OCI-LY7 (cell line): ENCODE measurements around the gene NPAT.
"Not testable (repeated sequence)": the region's sequence is repeated elsewhere in the genome, so short reads cannot be mapped to it uniquely, and the experiment has no call there.

Experiments used
- CTCF ChIP-seq: fragments of 200-600 bp; sonication (generic); conservative IDR thresholded peaks from 2 replicates; pipeline ENCODE4 v1.5.1; 2014; ENCODE audit warnings: mild to moderate bottlenecking, antibody characterized with exemption, low read length, moderate library complexity, mixed read lengths
- EZH2phosphoT487 ChIP-seq: fragments of 200-600 bp; sonication (generic); IDR thresholded peaks from 2 replicates; pipeline ENCODE4 v1.6.1; 2018; ENCODE audit warnings: low read depth, borderline replicate concordance, mild to moderate bottlenecking, mixed run types, antibody characterized with exemption, low read length, moderate library complexity, mixed read lengths

GRCh38 chr11:108132993-108133538, 89.4 kb downstream of the NPAT start:
- TF ChIP-seq CTCF, EZH2phosphoT487: not testable (repeated sequence)
